ENCODE measurements around the gene DNAAF5. TPM values are rescaled to one million over a fixed set of nuclear protein-coding genes. Genes with fewer than 3 reads are reported as not detected.

Gene DNAAF5
- total and polyA plus RNA-seq, 7 experiments from 2014 or later: 4.0 to 25.7 (median 13.4) TPM

DNA sequence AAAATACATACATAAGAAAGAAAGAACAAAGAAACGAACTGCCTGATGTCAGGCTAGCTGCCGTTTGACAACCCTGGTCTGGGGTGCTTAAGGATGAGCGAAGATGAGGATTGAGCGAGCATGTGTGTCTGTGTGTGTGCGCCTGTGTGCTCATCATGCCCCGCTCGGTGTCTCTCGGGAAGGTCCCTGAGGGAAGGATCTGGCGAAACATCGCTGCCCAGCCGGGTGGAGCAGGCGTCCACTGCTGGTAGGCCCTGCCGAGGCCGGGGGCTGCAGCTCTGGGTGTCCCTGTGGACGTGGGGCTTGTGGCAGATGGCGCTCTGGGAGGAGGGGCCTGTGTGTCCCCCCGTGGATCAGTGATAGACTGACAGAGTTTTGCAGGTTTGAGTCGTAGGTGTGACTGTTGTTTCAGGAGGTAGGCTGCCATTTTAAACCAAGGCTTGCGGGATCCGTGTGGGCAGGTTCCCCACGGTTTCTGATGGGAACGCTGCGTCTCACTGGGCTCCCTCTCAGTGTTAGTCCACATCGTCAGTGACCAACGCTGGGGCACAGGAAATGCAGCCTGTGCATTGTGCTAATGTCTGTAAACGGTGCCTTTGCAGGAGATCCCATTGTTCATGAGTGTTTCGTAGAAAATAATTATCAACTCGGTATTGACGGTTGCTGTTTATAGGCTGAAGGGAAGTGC, 99.9 kb downstream of the DNAAF5 start:
- no peak overlapping the region for H3K4me3 ChIP-seq (ENCODE audit: low read length)
- no peak for ATAC-seq
- no peaks in the 10 kb centered on the region for H3K9me3 Mint-ChIP-seq
- peaks cover 0 to 23% (median 4%) of the 10 kb centered on the region in 5 donors for H3K36me3 Mint-ChIP-seq
- peak overlapping the region in 2 of 9 donors; percentile 41 to 67 for H3K27ac Mint-ChIP-seq
- ChIA-PET POLR2A (interaction anchor here (0.7 kb wide), 1 partner anchor 413 kb away, joined by 3 read pairs; no protein-coding TSS in a partner anchor), CTCF (interaction anchor here (1.0 kb wide), 1 partner anchor 13 kb away, joined by 3 read pairs; no protein-coding TSS in a partner anchor)
- H3K36me3 ChIP-seq (ENCODE audit: control insufficient read depth in 2 of 3, insufficient read depth in 3 of 3, low read length in 3 of 3): peaks cover 0 to 17% (median 0%) of the 10 kb centered on the region in 3 experiments
- no peak for DNase-seq
- H3K27me3 ChIP-seq (ENCODE audit: control insufficient read depth in 2 of 2, insufficient read depth in 2 of 2, low read length in 2 of 2): no peaks in the 10 kb centered on the region
- no peaks in the 10 kb centered on the region for H3K9me3 ChIP-seq (ENCODE audit: control insufficient read depth in 2 of 3, low read length in 3 of 3)
- no peaks in the 10 kb centered on the region for H3K27me3 Mint-ChIP-seq
- no peak overlapping the region for H3K4me3 Mint-ChIP-seq
- peaks cover 7 to 13% of the 10 kb centered on the region in 2 donors for H3K4me1 ChIP-seq (ENCODE audit: control insufficient read depth in 2 of 2, insufficient read depth in 2 of 2, low read length in 2 of 2)
- intact Hi-C loops (cut with micrococcal nuclease): no loop called here
- H3K4me1 Mint-ChIP-seq: peaks cover 21 to 77% (median 73%) of the 10 kb centered on the region in 7 donors
- H3K27ac ChIP-seq (ENCODE audit: low read depth, low read length): no peak overlapping the region

DNA sequence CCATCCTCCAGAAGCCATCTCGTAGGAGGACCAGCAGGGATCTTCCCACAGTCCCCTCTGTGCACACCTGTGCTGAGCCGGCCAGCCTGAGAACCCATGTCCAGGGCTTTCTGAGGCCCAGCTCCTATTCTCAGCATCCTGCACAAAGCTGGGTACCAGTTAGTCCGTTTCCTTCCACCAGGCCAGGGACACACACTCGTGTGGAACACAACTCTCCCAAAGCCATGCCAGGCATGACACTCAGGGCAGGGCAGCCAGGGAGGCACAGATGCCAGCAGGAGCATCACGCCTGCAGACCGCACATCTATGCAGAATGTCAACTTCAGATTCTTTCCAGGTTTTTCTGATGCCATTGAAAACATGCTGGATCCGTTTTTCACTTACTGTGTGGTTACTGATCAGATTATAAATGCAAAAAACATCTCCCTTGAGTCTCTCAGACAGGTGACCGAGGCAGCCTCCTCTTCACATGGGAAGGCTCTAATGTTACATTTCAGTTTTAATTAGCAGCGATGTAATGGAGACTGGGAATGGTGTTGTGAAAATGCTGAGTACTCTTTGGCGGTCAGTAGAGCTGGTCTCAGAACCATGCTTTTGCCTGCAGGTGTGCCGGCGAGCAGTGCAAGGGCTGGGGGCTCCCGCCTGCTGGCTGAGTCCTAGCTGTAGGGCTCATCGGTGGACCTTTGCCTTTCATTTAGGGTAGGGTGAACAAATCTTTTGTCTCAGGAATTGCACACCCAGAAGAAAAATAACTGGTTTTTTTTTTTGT, 102.5 kb downstream of the DNAAF5 start:
- ChIA-PET CTCF (interaction anchor here (1.2 kb wide), 1 partner anchor 42 kb away, joined by 3 read pairs; no protein-coding TSS in a partner anchor), POLR2A (interaction anchor here (0.6 to 2.6 kb wide), 2 partner anchors 12 kb away, joined by 3 to 16 read pairs; no protein-coding TSS in a partner anchor)
- Mint-ChIP-seq H3K9me3 (no peaks in the 10 kb centered on the region), H3K4me3 (no peak overlapping the region), H3K27ac (peak overlapping the region in 6 of 9 donors; percentile 4 to 97 (median 58)), H3K36me3 (peaks cover 0 to 10% (median 6%) of the 10 kb centered on the region in 5 donors), H3K27me3 (no peaks in the 10 kb centered on the region), H3K4me1 (peaks cover 33 to 68% (median 65%) of the 10 kb centered on the region in 7 donors)
- intact Hi-C loops (cut with micrococcal nuclease): no loop called here
- no peak overlapping the region for H3K27ac ChIP-seq (ENCODE audit: low read depth, low read length)
- ATAC-seq (no peak), DNase-seq (no peak)
- H3K4me1 ChIP-seq (ENCODE audit: control insufficient read depth in 2 of 2, insufficient read depth in 2 of 2, low read length in 2 of 2): peaks cover 23 to 30% of the 10 kb centered on the region in 2 donors
- H3K4me3 ChIP-seq (ENCODE audit: low read length): no peak overlapping the region
- no peaks in the 10 kb centered on the region for H3K9me3 ChIP-seq (ENCODE audit: control insufficient read depth in 2 of 3, low read length in 3 of 3)
- H3K27me3 ChIP-seq (ENCODE audit: control insufficient read depth in 2 of 2, insufficient read depth in 2 of 2, low read length in 2 of 2): no peaks in the 10 kb centered on the region
- peaks cover 0 to 3% (median 0%) of the 10 kb centered on the region in 3 experiments for H3K36me3 ChIP-seq (ENCODE audit: control insufficient read depth in 2 of 3, insufficient read depth in 3 of 3, low read length in 3 of 3)

DNA sequence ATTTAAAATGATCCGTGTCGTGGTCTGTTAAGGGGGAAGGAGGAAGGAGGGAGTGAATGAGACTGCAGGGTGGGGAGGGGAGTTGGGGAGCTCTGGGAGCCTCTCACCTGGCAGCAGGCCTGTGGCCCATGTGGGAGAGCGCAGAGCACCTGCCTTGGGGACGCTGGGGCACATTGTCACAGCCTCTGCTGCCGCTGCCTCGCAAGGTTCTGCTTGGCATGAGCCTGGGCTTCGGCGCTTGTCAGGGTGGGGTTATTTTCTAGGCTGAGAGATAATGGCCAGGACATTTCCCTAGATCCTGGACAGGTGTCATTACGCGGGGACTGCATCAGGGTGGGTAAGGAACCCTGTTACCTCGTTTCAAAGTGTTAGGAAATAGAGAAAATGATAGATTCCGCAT, 103.6 kb downstream of the DNAAF5 start:
- no peak overlapping the region for H3K27ac ChIP-seq (ENCODE audit: low read depth, low read length)
- H3K4me3 ChIP-seq (ENCODE audit: low read length): no peak overlapping the region
- peaks cover 33 to 65% (median 58%) of the 10 kb centered on the region in 7 donors for H3K4me1 Mint-ChIP-seq

DNA sequence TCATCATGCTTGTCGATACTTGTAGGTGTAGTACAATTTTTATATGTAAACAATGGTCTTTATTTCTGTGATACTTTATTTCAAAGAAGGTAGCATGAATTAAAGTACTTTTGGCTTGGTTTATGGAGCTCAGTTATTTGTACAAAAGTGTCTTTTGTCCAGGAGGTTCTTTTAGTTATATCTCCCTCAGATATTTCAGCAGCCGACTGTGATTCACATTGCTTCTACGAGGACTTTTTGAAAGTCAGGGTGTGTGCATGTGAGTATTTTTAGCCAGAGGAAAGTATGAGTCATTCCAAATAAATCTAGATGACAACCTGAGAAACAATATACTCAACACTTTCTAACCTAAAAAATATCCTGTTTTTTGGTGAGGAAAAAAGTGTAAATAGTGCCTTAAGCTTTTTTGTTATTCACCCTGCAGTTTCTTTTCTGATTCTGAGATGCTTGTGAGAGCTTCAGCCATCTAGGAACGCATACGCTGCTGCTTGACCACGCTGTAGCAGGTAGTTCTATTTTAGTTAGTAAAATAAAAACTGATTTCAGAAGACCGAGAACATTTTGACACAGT, 105.2 kb downstream of the DNAAF5 start:
- DNase-seq: peak in 3 of 9 donors; percentile 19 to 49 (median 26)
- intact Hi-C loops (cut with micrococcal nuclease): loop anchor here (1.0 to 10.0 kb wide), 8 partner anchors 15 to 229 kb away; partner anchors contain the start of gene GET4 (in 1 of the 2)
- no peaks in the 10 kb centered on the region for H3K9me3 Mint-ChIP-seq
- peak overlapping the region; percentile 83 for H3K27ac ChIP-seq (ENCODE audit: low read depth, low read length)
- H3K4me1 Mint-ChIP-seq: peaks cover 38 to 67% (median 57%) of the 10 kb centered on the region in 7 donors
- ChIA-PET CTCF (interaction anchor here (0.6 to 2.3 kb wide), 4 partner anchors 16 to 566 kb away, joined by 3 to 5 read pairs (median 4); no protein-coding TSS in a partner anchor), POLR2A (interaction anchor here (0.7 to 4.7 kb wide), 7 partner anchors 14 to 215 kb away, joined by 3 to 36 read pairs (median 3); no protein-coding TSS in a partner anchor)
- no peaks in the 10 kb centered on the region for H3K27me3 Mint-ChIP-seq
- peak; percentile 13 for ATAC-seq
- peak overlapping the region; percentile 64 to 89 (median 84) for H3K4me3 Mint-ChIP-seq
- peak overlapping the region; percentile 12 for H3K4me3 ChIP-seq (ENCODE audit: low read length)
- H3K27me3 ChIP-seq (ENCODE audit: control insufficient read depth in 2 of 2, insufficient read depth in 2 of 2, low read length in 2 of 2): no peaks in the 10 kb centered on the region
- H3K36me3 Mint-ChIP-seq: peaks cover 0 to 11% (median 5%) of the 10 kb centered on the region in 5 donors
- H3K4me1 ChIP-seq (ENCODE audit: control insufficient read depth in 2 of 2, insufficient read depth in 2 of 2, low read length in 2 of 2): peaks cover 23 to 36% of the 10 kb centered on the region in 2 donors
- peaks cover 0 to 13% (median 0%) of the 10 kb centered on the region in 3 experiments for H3K36me3 ChIP-seq (ENCODE audit: control insufficient read depth in 2 of 3, insufficient read depth in 3 of 3, low read length in 3 of 3)
- peak overlapping the region; percentile 86 to 98 (median 94) for H3K27ac Mint-ChIP-seq
- H3K9me3 ChIP-seq (ENCODE audit: control insufficient read depth in 2 of 3, low read length in 3 of 3): no peaks in the 10 kb centered on the region

More for the DNA sequence above, 103.6 kb downstream of the DNAAF5 start:
- no peaks in the 10 kb centered on the region for H3K9me3 Mint-ChIP-seq
- peak overlapping the region in 6 of 10 donors; percentile 25 to 80 (median 62) for H3K4me3 Mint-ChIP-seq
- no peaks in the 10 kb centered on the region for H3K27me3 Mint-ChIP-seq
- H3K27ac Mint-ChIP-seq: peak overlapping the region; percentile 70 to 98 (median 93)
- DNase-seq (no peak), ATAC-seq (no peak)
- POLR2A ChIA-PET: interaction anchor here (4.2 kb wide), 1 partner anchor 13 kb away, joined by 30 read pairs; no protein-coding TSS in a partner anchor
- CTCF ChIA-PET: interaction anchor here (1.2 kb wide), 1 partner anchor 41 kb away, joined by 3 read pairs; no protein-coding TSS in a partner anchor
- peaks cover 23 to 30% of the 10 kb centered on the region in 2 donors for H3K4me1 ChIP-seq (ENCODE audit: control insufficient read depth in 2 of 2, insufficient read depth in 2 of 2, low read length in 2 of 2)
- intact Hi-C loops (cut with micrococcal nuclease): loop anchor here (5.0 to 10.0 kb wide), 3 partner anchors 92 to 228 kb away; no protein-coding TSS in a partner anchor
- H3K36me3 Mint-ChIP-seq: peaks cover 0 to 5% (median 4%) of the 10 kb centered on the region in 5 donors
- no peaks in the 10 kb centered on the region for H3K27me3 ChIP-seq (ENCODE audit: control insufficient read depth in 2 of 2, insufficient read depth in 2 of 2, low read length in 2 of 2)
- no peaks in the 10 kb centered on the region for H3K9me3 ChIP-seq (ENCODE audit: control insufficient read depth in 2 of 3, low read length in 3 of 3)
- no peaks in the 10 kb centered on the region for H3K36me3 ChIP-seq (ENCODE audit: control insufficient read depth in 2 of 3, insufficient read depth in 3 of 3, low read length in 3 of 3)

DNA sequence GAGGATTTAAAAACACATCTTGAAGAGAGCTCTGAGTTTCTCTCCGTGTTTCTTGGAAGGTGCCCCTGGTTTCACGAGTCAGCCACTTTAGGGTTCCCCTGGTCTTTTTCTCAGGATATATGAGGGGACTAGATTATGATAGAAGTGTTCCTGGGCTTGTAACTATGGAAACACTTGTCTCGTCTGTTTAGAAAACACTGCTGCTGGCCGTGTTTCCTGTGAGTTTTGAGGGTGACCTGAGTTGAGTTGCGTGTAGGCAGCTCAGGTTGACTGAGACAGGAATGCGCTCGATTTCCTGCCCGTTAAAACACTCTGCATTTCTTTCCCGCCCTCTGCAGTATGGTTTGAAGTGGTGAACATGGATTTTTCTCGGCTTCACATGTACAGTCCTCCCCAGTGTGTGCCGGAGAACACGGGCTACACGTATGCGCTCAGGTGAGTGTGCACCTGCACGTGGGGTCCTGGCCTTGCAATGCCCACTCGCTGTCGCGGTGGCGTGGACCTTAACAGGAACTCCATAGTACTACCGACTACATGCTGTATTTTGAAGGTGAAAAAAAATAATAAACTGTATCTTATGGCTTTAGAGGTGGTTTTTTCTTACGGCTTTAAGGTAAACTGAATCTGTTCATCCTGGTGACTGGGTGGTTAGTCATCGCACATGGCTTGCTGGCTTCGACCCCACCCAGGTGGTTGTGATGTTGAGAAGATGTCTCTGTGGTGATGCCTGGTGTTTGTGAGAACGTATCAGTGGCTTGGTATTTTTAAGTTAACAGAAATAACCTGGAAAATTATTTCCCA, 105.9 kb downstream of the DNAAF5 start, which contains the start of gene SUN1:
SUN1 (plus strand) TSS at position 310 of the 801 bp plus-strand sequence; CDS start at position 359, 49 bp downstream.
- CTCF ChIA-PET: interaction anchor here (2.3 kb wide), 1 partner anchor 46 kb away, joined by 5 read pairs; no protein-coding TSS in a partner anchor
- peaks cover 0 to 20% (median 0%) of the 10 kb centered on the region in 3 experiments for H3K36me3 ChIP-seq (ENCODE audit: control insufficient read depth in 2 of 3, insufficient read depth in 3 of 3, low read length in 3 of 3)
- DNase-seq: peak in 8 of 9 donors; percentile 30 to 82 (median 74)
- no peaks in the 10 kb centered on the region for H3K27me3 Mint-ChIP-seq
- peaks cover 0 to 14% (median 5%) of the 10 kb centered on the region in 5 donors for H3K36me3 Mint-ChIP-seq
- H3K27ac Mint-ChIP-seq: peak within 1 kb of the TSS; percentile 86 to 98 (median 94)
- peak within 1 kb of the TSS; percentile 83 for H3K27ac ChIP-seq (ENCODE audit: low read depth, low read length)
- H3K4me1 Mint-ChIP-seq: peaks cover 38 to 68% (median 56%) of the 10 kb centered on the region in 7 donors
- H3K9me3 Mint-ChIP-seq: no peaks in the 10 kb centered on the region
- H3K4me1 ChIP-seq (ENCODE audit: control insufficient read depth in 2 of 2, insufficient read depth in 2 of 2, low read length in 2 of 2): peaks cover 23 to 36% of the 10 kb centered on the region in 2 donors
- no peaks in the 10 kb centered on the region for H3K27me3 ChIP-seq (ENCODE audit: control insufficient read depth in 2 of 2, insufficient read depth in 2 of 2, low read length in 2 of 2)
- peak within 1 kb of the TSS; percentile 24 for H3K4me3 ChIP-seq (ENCODE audit: low read length)
- no peaks in the 10 kb centered on the region for H3K9me3 ChIP-seq (ENCODE audit: control insufficient read depth in 2 of 3, low read length in 3 of 3)
- POLR2A ChIA-PET: interaction anchor here (0.6 to 4.7 kb wide), 9 partner anchors 15 to 221 kb away, joined by 3 to 36 read pairs (median 3); no protein-coding TSS in a partner anchor
- peak; percentile 84 for ATAC-seq
- peak within 1 kb of the TSS; percentile 64 to 89 (median 84) for H3K4me3 Mint-ChIP-seq
- intact Hi-C loops (cut with micrococcal nuclease): loop anchor here (1.0 to 10.0 kb wide), 8 partner anchors 16 to 230 kb away; partner anchors contain the start of gene GET4 (in 1 of the 2)
